CD14-positive monocyte (primary cell): ENCODE data around the gene WASF2. TPM values are rescaled to one million over a fixed set of nuclear protein-coding genes. Genes with fewer than 3 reads are reported as not detected.
"Not testable (repeated sequence)": the region's sequence is repeated elsewhere in the genome, so short reads cannot be mapped to it uniquely, and the experiment has no call there.

Experiments used
- DNase-seq, 3 donors: peaks; one replicate each; pipeline ENCODE4 v3.0.0-alpha.2; 2011 to 2022
- H2AFZ ChIP-seq: 2 replicates; pipeline ENCODE4 v1.6.0; 2012; ENCODE audit warnings: mild to moderate bottlenecking, low read depth, low read length, inconsistent platforms; ENCODE audit not compliant: insufficient read depth, poor library complexity, severe bottlenecking
- H3K27ac ChIP-seq, 2 donors: 1 replicate in 1 of 2; 2 replicates in 1 of 2; pipeline ENCODE4 v1.5.1; 2012 to 2013; ENCODE audit warnings: low read length in 2 of 2, control low read depth in 1 of 2, inconsistent platforms in 1 of 2, low read depth in 1 of 2, mild to moderate bottlenecking in 1 of 2
- H3K27me3 ChIP-seq, 2 donors: one replicate each; pipeline versions ENCODE4 v1.6.0 to v1.6.1; 2011 to 2013; ENCODE audit warnings: low read length in 2 of 2; ENCODE audit not compliant: control insufficient read depth in 2 of 2, insufficient read depth in 2 of 2
- H3K36me3 ChIP-seq, 2 donors: replicated peaks in 1 of 2; 1 replicate in 1 of 2; 2 replicates in 1 of 2; pipeline versions ENCODE4 v1.5.1 to v1.6.1; 2012 to 2013; ENCODE audit warnings: low read length in 2 of 2, control low read depth in 1 of 2, inconsistent platforms in 1 of 2, mild to moderate bottlenecking in 1 of 2; ENCODE audit not compliant: insufficient read depth in 2 of 2, control insufficient read depth in 1 of 2
- H3K4me1 ChIP-seq, 2 donors: 1 replicate in 1 of 2; 2 replicates in 1 of 2; pipeline versions ENCODE4 v1.5.1 to v1.6.1; 2012 to 2013; ENCODE audit warnings: low read length in 2 of 2, control low read depth in 1 of 2, inconsistent platforms in 1 of 2, mild to moderate bottlenecking in 1 of 2, moderate library complexity in 1 of 2; ENCODE audit not compliant: insufficient read depth in 2 of 2, control insufficient read depth in 1 of 2
- H3K4me2 ChIP-seq: replicated peaks from 2 replicates; pipeline ENCODE3; 2012; ENCODE audit warnings: low read length, moderate library complexity, mild to moderate bottlenecking; ENCODE audit not compliant: poor library complexity, severe bottlenecking; ENCODE audit errors: extremely low read depth
- H3K4me3 ChIP-seq, 3 experiments: fragments of 200-600 bp in 1 of 3; sonication (generic) in 1 of 3; replicated peaks in 1 of 3; 1 replicate in 2 of 3; 2 replicates in 1 of 3; pipeline ENCODE4 v1.5.1; 2011 to 2013; ENCODE audit warnings: low read length in 3 of 3, mild to moderate bottlenecking in 3 of 3, control low read depth in 2 of 3, low read depth in 2 of 3, inconsistent platforms in 1 of 3, moderate library complexity in 1 of 3
- H3K79me2 ChIP-seq: 2 replicates; pipeline ENCODE4 v1.6.0; 2012; ENCODE audit warnings: mild to moderate bottlenecking, control low read depth, inconsistent platforms, low read length, moderate library complexity; ENCODE audit not compliant: insufficient read depth
- H3K9ac ChIP-seq: 2 replicates; pipeline ENCODE4 v1.6.0; 2017; ENCODE audit warnings: low read length, mild to moderate bottlenecking; ENCODE audit not compliant: insufficient read depth, poor library complexity, severe bottlenecking
- H3K9me3 ChIP-seq, 2 donors: replicated peaks in 1 of 2; 1 replicate in 1 of 2; 2 replicates in 1 of 2; pipeline versions ENCODE4 v1.5.1 to v1.6.1; 2012 to 2013; ENCODE audit warnings: low read length in 2 of 2, control low read depth in 1 of 2; ENCODE audit not compliant: control insufficient read depth in 1 of 2, insufficient read depth in 1 of 2
- H4K20me1 ChIP-seq: 2 replicates; pipeline ENCODE4 v1.6.0; 2012; ENCODE audit warnings: mild to moderate bottlenecking, low read length, control low read depth, moderate library complexity; ENCODE audit not compliant: insufficient read depth
- H3K27ac Mint-ChIP-seq, 7 donors: one replicate each; pipeline ENCODE4 v1.8.0; 2020; ENCODE audit warnings: mild to moderate bottlenecking in 7 of 7, mixed read lengths in 7 of 7, moderate library complexity in 6 of 7, inconsistent platforms in 2 of 7
- H3K27me3 Mint-ChIP-seq, 3 donors: one replicate each; pipeline ENCODE4 v1.8.0; 2021 to 2022; ENCODE audit warnings: low read depth in 3 of 3, mild to moderate bottlenecking in 3 of 3, mixed read lengths in 3 of 3, moderate library complexity in 3 of 3, inconsistent platforms in 1 of 3
- H3K36me3 Mint-ChIP-seq, 2 donors: one replicate each; pipeline ENCODE4 v1.8.0; 2020; ENCODE audit warnings: mixed read lengths in 2 of 2, inconsistent platforms in 1 of 2, mild to moderate bottlenecking in 1 of 2
- H3K4me1 Mint-ChIP-seq: one replicate; pipeline ENCODE4 v1.8.0; 2020; ENCODE audit warnings: mild to moderate bottlenecking, mixed read lengths
- H3K4me3 Mint-ChIP-seq, 2 donors: one replicate each; pipeline ENCODE4 v1.8.0; 2020; ENCODE audit warnings: mild to moderate bottlenecking in 2 of 2, mixed read lengths in 2 of 2, moderate library complexity in 1 of 2
- H3K9me3 Mint-ChIP-seq, 7 donors: one replicate each; pipeline ENCODE4 v1.8.0; 2020 to 2022; ENCODE audit warnings: mixed read lengths in 7 of 7, mild to moderate bottlenecking in 6 of 7, moderate library complexity in 6 of 7, inconsistent platforms in 2 of 7
- WGBS: methylation state at CpG from one replicate; pipeline ENCODE4 v1.1.5; 2013; ENCODE audit warnings: missing lambda C conversion rate; ENCODE audit not compliant: insufficient coverage; 5-methylcytosine and 5-hydroxymethylcytosine counted together
- intact Hi-C, 2 donors: fragments of 100-400 bp; cut with micrococcal nuclease; formaldehyde crosslinking; loops; one replicate each; pipeline versions ENCODE4 v1.15.0 to v1.15.1; 2023
- polyA plus RNA-seq, 3 donors: library from polyadenylated mRNA; depleted of rRNA in 1 of 3; unstranded in 2 of 3; stranded (reverse) in 1 of 3; fragments of 300-500 nt in 2 of 3; fragments of >200 nt in 1 of 3; fragmentation: Illumina TruSeq in 2 of 3; gene quantifications; 1 replicate in 2 of 3; 2 replicates in 1 of 3; pipeline ENCODE4 v1.2.3, GENCODE V29; 2012 to 2021
- TF ChIP-seq, protein P1 (sequence below): fragments of 200-600 bp; IDR thresholded peaks from one replicate; pipeline ENCODE4 v1.8.0; 2022; ENCODE audit warnings: antibody characterized with exemption, mild to moderate bottlenecking

WASF2 gene
- polyA plus RNA-seq, 3 donors, result 53.5 to 91.6 (median 86.4) TPM

DNA sequence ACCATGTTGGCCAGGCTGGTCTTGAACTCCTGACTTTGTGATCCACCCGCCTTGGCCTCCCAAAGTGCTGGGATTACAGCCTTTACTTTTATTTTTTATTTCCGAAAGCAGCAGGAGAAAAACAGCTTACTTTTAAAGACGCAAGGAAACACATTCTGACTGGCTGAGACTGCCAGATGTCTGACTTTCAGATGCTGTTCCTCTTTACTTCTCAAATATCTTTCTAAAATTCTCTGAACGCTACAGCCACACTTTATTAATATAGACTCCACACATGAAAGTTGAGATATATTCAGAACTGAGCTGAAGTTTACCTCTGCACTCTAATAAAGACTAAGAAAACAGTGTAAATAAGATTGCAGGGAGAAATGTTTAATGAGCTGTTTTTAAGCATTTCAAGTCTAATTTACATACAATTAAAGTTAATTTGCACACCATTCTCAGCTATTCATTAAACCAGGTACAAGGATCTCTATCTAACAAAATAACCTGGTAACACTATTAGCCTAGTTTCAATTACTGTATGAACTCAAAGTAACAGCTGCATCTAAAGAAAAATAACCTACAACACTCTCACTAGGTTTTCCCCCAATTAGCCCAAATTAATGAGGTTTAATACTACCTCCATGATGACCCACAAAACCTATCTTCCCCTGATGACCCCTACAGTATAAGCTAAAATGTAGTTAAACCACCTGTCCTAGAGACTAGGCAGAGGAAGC is 24.9 kb downstream of the WASF2 start:
- peaks cover 0 to 2% (median 0%) of the 10 kb centered on the region in 3 donors for H3K27me3 Mint-ChIP-seq
- H3K4me3 Mint-ChIP-seq, result no peak overlapping the region
- Histone ChIP-seq H3K79me2 (peaks cover 100% of the 10 kb centered on the region), H3K27ac (peak overlapping the region in 1 of 2 donors; percentile 70), H3K9ac (no peak overlapping the region), H3K9me3 (no peaks in the 10 kb centered on the region), H3K4me2 (no peak overlapping the region), H3K36me3 (peaks cover 20 to 34% of the 10 kb centered on the region in 2 donors), H3K4me1 (peaks cover 13 to 15% of the 10 kb centered on the region in 2 donors), H2AFZ (no peak overlapping the region), H3K4me3 (no peak overlapping the region), H3K27me3 (no peaks in the 10 kb centered on the region), H4K20me1 (peaks cover 100% of the 10 kb centered on the region)
- no peak for DNase-seq
- 100% methylated on average over 3 of the region's 4 CpGs for WGBS
- peaks cover 0 to 2% (median 0%) of the 10 kb centered on the region in 7 donors for H3K9me3 Mint-ChIP-seq
- peaks cover 36% of the 10 kb centered on the region for H3K4me1 Mint-ChIP-seq
- H3K36me3 Mint-ChIP-seq, result peaks cover 26 to 46% of the 10 kb centered on the region in 2 donors
- intact Hi-C loops, result no loop called here
- TF ChIP-seq, protein P1, sequence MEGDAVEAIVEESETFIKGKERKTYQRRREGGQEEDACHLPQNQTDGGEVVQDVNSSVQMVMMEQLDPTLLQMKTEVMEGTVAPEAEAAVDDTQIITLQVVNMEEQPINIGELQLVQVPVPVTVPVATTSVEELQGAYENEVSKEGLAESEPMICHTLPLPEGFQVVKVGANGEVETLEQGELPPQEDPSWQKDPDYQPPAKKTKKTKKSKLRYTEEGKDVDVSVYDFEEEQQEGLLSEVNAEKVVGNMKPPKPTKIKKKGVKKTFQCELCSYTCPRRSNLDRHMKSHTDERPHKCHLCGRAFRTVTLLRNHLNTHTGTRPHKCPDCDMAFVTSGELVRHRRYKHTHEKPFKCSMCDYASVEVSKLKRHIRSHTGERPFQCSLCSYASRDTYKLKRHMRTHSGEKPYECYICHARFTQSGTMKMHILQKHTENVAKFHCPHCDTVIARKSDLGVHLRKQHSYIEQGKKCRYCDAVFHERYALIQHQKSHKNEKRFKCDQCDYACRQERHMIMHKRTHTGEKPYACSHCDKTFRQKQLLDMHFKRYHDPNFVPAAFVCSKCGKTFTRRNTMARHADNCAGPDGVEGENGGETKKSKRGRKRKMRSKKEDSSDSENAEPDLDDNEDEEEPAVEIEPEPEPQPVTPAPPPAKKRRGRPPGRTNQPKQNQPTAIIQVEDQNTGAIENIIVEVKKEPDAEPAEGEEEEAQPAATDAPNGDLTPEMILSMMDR, result no peak
- peak overlapping the region in 3 of 7 donors; percentile 24 to 82 (median 49) for H3K27ac Mint-ChIP-seq

DNA sequence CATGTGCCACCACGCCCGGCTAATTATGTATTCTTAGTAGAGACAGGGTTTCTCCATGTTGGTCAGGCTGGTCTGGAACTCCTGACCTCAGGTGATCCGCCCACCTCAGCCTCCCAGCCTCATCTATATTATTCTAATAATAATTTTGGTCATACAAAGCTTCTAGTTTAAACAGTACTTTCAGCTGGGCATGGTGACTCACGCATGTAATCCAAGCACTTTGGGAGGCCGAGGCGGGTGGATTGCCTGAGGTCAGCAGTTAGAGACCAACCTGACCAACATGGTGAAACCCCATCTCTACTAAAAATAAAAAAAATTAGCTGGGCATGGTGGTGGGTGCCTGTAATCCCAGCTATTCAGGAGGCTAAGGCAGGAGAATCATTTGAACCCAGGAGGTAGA is 26.1 kb downstream of the WASF2 start:
- peaks cover 27% of the 10 kb centered on the region for H3K4me1 Mint-ChIP-seq
- H4K20me1 ChIP-seq, result peaks cover 100% of the 10 kb centered on the region
- peaks cover 100% of the 10 kb centered on the region for H3K79me2 ChIP-seq
- peaks cover 17 to 23% of the 10 kb centered on the region in 2 donors for H3K36me3 ChIP-seq
- intact Hi-C loops, H3K4me2 ChIP-seq, H3K4me3 Mint-ChIP-seq, DNase-seq, H3K9ac ChIP-seq, H3K27ac ChIP-seq, H2AFZ ChIP-seq, H3K9me3 ChIP-seq, H3K27me3 Mint-ChIP-seq, H3K27me3 ChIP-seq, H3K9me3 Mint-ChIP-seq, H3K4me3 ChIP-seq: not testable (repeated sequence)
- no CpG with 5 or more reads among the region's 6 CpGs for WGBS
- peaks cover 18 to 38% of the 10 kb centered on the region in 2 donors for H3K36me3 Mint-ChIP-seq
- peak overlapping the region in 3 of 7 donors; percentile 42 to 87 (median 68) for H3K27ac Mint-ChIP-seq
- H3K4me1 ChIP-seq, result peaks cover 4 to 11% of the 10 kb centered on the region in 2 donors

DNA sequence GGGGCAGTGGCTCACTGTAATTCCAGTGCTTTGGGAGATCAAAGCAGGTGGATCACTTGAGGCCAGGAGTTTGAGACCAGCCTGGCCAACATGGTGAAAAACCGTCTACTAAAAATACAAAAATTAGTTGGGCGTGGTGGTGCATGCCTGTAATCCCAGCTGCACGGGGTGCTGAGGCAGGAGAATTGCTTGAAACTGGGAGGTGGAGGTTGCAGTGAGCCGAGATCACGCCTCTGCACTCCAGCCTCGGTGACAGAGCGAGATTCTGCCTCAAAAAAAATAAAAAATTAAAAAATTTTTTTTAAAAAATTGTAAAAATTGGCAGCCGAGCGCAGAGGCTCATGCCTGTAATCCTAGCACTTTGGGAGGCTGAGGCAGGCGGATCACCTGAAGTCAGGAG is 31.4 kb downstream of the WASF2 start:
- H3K4me2 ChIP-seq, H3K4me3 Mint-ChIP-seq, H3K9ac ChIP-seq, DNase-seq, H3K9me3 ChIP-seq, H3K9me3 Mint-ChIP-seq, H3K4me1 ChIP-seq, H3K4me3 ChIP-seq, intact Hi-C loops, H2AFZ ChIP-seq, H3K27me3 Mint-ChIP-seq, H3K27me3 ChIP-seq, H3K27ac ChIP-seq: not testable (repeated sequence)
- Histone ChIP-seq H4K20me1 (peaks cover 99% of the 10 kb centered on the region), H3K79me2 (peaks cover 99% of the 10 kb centered on the region), H3K36me3 (peaks cover 7 to 19% of the 10 kb centered on the region in 2 donors)
- WGBS, result 97% methylated on average over 6 of the region's 10 CpGs
- Mint-ChIP-seq H3K4me1 (peaks cover 17% of the 10 kb centered on the region), H3K36me3 (peaks cover 8 to 37% of the 10 kb centered on the region in 2 donors), H3K27ac (peak overlapping the region in 1 of 7 donors; percentile 61)
